Fibroblast of skin of abdomen (primary cell): ENCODE measurements around the gene SETBP1.

ENCODE experiments used
- DNase-seq: peaks from one replicate; pipeline ENCODE4 v3.0.0-alpha.2; 2013

The SETBP1 gene

DNA sequence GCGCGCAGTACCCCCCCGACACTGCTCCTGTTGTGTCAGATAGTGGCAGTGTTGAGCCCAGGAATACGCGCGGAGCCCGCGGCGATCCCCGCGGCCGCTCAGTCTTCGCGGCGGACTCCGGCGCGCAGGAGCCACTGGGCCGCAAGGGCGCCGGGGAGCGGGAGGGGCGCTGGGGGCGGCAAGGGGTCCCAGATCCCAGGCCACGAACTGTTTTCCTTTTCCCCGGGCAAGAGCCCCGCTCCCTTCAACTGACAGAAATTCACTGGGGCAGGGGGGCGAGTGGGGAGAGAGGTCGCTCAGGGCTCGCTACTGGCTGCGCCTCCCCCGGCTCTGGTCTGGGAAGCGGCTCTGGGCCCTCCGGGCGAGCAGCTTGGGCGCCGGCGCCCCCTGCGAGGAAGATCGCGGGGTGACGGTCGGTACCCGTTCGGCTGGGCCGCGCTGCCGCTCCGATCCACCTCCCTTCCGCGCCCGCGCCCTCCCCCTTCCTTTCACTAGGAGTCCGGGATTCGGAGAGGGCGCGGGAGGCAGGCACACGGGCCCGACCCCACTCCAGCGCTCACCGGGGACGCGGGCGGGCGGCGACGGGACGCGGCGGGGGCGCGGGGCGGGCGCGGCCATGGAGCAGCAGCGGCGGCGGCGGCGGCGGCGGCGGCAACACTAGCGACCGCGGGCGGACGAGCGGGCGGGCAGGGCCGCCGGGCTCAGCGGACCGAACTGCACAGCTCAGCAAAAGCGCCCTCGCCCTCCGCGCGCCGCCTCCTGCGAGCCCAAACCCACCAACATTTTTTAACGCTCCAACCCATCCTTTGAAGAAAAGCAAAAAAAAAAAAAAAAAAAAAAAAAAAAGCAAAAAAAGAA, 1.4 kb upstream of the SETBP1 start:
- DNase-seq = peak; percentile 89

DNA sequence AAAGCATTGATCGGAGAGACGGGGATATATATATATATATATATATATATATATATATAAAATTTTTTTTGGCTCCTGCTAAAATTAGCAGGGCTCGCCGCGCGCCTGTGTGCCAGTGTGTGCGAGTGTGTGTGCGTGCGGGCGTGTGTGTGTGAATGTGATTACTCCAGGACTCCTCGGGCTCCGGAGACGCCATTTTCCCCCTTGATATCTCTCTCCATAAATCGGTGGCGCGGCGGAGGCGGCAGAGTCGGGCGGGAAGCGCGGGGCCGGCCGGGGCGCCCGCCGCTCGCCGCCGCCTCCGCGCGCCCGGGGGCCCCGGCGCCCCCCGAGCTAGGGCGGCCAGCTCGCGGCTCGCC, 795 bp upstream of the SETBP1 start:
- DNase-seq = peak; percentile 68

DNA sequence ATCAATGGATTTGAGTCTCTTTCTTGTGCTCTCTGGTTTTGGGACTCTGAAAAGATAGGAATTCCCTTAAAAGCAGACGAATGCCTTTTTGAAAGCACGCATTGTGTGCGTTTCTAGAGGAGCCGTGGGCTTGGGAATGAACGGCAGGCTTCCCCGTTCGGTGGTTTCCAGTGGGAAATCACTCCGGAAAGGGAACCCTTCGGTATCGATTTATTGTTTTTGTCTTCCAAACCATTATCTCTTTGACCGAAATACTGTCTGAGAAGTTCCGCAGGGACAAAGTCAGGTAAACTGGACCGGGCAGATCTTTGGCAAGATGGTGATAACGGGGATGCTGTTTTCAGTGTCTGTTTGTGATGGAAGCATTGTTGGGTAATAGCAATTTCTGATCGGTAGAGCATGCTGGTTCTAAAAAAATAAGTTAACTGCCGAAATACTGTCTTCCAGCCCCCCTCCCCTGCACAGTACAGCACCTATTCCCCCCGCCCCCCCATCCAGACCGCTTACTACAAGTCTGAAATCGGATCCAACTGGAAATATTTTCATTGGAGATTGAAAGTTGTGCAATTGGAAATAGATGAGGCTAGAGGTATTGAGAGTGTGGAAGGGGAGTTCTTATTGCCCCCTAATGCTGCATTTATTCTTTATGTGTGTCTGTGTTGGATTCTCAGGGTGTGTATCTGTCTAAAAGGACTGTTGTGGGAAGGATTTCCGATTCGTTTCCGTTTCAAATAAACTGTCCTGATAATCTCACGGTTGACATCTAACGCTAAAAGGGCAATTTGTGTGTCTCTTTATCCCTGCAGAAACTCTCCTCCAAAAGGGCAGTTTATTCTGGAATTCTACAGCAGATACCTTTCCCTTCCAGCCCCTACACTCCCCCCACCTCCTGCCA, 635 bp downstream of the SETBP1 start:
- DNase-seq = no peak

DNA sequence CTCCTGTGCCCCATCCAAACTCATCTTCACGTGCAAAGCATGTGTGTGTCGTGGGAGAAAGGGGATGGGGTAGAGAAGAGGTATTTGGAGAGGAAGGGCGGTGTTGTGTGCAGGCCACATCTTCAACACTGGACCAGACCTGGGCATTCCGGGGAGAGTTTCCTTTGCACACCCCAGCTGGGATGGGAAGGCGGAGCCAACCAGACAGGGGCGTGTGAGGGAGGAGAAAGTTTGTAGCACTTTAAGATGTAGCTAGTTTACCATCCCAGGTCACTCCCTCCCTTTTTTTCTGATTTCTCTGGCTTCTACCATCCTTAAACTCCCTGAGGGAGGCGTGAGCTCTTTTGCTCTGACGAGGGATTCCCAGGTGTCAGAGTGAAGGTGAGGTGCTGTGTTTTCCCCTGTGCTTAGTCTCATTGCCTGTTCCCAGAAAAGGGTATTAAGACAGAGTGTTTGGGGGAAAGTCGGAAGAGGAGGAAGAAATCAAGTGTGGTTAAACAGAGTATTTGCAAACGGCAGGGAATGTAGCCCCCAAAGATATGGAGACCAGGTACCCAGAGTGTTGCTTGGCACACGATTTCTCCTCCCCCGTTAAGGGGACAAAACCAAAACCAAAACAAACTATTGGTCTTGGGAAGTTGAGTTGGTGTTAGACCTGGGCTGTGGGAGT, 1.6 kb downstream of the SETBP1 start:
- DNase-seq = no peak

DNA sequence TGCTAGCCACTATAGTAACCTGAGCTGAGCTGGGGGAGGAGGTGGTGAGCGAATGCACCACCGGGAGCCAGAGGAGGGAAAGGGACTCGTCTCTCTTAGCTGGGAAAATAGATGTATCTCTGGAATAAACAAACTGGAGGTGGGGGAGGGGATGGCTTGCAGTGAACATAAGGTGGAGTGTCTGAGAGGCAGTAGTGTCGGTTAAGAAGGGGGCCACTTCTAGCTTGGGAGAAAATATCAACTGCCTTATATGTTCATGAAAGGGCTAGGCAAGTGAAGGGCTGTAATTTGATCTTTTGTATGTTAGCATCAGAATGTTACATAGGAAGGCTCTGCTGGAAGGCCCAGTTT, 2.2 kb downstream of the SETBP1 start:
- peak; percentile 15 for DNase-seq

DNA sequence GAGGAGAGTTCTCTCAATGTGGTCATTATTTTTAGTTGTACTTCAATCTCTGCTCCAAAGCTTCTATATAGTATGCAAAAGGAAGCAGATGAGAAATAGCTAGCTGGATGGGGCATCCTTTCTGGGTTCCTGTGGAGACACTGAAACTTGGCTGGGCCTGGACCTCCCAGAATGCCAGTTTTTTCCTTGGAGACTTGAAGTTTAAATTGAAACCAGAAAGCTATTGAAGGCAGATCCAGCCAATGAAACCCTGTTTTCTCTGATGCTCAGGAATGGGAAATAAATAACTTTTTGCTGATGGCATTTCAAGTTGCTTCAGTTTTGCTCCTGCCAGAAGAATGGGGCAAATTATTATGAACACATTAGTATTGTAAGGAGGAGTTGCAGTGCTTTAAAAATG, 2.9 kb downstream of the SETBP1 start:
- DNase-seq = peak; percentile 53

DNA sequence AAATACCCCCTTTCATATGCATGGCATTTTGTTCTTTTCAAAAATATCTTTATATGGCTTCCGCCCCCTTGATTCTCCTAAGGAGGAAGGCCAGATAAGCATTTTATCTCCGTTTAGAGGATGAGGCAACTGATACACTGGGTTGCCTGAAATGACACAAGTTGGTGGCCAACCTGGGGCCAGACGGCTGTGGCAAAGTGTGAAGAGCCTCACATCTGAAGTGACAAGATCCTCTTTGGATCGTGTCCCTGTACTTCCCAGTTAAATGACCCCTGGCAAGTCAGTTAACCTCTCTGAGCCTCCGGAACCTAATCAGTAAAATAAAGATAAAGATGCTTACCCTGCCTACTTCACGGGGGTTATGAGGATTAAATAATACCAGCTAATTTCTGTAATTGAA, 4.6 kb downstream of the SETBP1 start:
- DNase-seq = no peak

DNA sequence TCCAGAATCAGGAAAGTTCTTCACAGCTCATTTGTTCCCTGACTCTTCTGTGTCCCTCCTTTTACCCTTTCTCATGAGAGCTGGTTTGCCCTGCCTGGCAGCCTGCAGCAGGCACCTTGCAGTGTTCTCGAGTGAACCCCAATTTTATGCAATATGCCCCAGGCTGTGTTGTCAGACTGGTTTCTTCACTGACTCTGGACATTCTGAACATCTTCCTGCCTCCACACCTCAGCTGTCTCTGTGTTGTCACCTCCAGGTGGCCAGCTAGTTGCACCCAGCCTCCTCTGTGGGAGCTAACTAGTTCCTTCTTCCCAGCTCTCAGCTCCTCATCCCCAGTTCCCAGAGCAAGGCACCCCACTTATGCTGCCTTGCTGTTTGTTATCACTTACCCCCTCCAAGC, 5.5 kb downstream of the SETBP1 start:
- no peak for DNase-seq

DNA sequence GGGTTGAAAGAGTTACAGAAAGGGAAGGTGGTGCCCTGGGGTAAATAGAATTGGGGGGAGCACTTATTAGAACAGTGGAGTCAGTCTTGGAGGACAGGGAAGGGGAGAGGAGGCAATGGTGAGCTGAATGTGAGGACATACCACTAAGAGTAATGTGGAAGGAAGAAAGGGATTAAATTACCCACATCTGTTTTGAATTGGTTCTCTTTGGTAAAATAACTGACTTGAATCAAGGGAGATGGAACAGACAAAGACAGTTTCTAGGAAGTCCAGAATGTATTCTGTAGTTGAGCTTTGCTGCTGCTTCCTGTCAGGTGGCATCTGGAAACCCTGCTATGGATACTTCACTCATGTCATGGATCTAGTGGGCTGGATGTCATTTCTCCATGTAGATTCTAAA, 6.7 kb downstream of the SETBP1 start:
- DNase-seq = peak; percentile 55

DNA sequence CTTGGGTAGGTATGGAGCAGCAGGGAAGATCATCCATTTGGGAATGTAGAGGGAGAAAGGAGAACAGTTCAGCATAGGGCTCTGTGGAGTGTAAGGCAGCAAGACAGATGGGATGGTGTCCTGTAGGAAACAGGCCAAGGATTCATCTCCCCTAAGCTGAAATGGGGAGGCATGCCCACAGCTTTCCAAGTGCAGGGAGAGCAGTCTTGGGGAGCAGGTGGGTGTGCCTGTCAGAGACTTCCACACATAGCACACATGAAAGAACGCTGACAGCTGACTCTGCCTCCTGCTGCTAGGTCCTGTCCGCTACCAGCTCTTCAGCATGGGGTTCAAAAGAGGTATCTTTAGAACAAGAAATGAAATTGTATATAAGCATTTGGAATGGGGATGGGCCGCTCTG, 9.0 kb downstream of the SETBP1 start:
- DNase-seq = no peak

DNA sequence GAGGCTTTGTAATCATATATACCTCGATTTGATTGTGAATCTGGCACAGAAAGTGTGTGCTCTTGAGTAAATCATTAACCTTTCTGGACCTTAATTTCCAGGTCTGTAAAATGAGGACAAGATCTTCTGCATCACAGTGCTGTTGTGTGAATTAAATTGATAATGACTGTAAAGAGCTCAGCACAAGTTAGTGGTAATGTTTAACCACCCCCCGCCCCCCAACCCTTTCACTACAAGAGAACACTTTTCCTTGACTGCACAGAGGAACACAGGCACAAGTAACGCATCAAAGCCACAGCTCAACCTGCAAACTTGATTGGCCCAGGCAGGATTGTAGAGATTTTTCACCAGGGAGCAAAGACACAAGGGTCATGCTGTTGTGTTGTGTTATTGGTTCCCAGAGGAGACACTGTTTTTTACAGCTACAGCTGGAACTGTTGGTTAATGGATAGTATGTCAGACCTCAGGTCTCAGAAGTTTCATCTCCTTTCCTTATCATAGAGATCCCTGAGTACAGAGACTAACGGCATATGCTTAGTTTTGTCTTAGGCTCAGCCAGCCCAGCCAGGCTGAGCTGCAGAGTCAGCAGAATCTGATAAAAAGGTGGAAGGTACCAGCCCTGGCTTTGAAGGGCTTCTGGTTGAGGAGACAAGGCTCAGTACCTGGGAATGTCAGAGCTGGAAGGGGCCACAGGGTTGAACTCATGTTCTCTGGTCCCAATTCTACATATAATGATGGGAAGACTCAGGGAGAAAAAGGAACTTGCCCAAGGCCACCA, 10.6 kb downstream of the SETBP1 start:
- DNase-seq = no peak

DNA sequence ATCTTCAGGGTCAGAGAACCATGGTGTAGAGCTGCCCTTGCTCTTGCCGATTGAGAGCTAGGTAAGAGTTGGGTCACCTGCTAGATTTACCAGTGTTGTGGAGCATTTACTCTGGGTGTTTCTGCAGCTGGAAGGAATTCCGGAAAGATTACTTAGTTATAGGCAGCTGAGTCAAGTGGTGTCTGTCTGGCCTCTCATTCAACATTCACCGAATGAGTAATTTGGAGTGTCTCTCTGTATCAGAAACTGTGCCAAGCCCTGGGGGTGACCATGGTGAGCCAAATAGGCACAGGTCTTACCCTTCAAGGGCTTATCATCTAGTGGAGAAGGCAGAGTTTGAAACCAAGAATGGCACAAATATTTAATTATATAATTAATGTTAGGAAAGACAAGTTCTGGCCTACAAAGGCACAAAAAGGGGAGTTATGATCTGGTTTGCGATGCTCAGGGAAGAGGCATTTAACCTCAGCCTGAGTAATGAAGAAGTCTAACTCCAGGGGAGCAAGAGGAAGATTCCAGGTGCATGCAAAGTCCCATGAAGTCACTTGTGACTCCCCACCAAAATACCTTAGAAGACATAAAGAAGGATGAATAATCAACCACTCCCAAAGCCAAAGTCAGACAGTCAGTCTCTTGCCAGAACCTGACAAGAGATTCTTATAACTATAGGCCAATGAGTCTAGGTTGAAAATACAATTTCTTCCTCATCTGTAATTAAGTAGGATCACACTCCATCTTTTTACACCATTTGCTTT, 12.5 kb downstream of the SETBP1 start:
- DNase-seq = peak; percentile 46

DNA sequence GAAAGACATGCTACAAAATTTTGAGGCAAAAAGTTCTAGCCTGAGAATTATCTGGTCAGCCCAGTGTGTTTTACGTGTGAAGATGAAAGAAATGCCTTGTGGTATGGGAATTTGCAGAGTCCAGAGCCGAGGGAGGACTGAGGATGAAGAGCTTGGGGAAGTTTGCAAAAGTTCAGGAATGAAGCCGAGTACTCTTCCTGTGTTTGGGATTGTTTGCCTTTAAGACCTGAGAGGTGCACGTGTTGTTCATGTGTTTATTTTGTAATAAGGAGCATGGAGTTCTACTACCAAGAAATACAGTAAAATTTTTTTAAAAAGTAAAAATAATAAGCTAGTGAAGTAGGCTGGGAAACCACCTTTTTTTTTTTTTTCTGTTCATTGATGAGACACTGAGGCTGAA, 14.8 kb downstream of the SETBP1 start:
- DNase-seq = no peak

DNA sequence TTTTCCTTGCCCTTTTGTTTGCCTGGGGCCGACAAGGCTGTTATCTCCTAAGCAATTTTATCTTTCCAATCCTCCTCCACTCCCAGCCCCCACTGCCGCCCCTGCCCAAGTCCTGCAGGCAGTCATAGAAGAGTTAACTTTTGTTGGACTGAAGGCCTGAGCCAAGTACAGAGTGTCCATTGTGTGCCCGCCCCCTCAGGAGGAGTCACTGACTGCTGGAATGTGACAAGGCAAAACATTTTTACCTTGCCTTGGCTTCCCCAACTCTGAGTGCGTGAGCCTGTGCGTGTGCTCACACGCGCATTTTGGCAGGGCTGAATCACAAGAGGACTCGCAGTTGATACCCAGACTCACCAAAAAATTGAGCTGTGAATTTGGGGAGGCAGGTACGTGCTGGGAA, 16.2 kb downstream of the SETBP1 start:
- no peak for DNase-seq

DNA sequence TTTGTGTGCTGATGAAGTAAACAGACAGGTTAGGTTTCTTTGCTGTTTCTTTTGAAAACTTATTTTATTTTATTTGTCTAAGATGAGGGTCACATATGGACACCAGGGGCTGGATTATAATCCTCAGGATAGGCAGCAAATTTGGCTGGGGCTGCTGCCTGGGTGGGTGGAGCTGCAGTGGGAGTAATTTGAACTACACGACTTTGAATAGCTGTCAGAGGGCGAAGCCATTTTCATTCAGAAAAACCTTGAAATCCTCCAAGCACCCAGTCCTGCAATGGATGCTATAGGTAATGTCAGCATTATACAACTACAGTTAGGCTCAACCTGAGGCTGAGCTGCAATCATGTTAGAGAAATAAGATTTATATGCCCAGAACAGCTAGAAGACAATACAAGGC, 16.6 kb downstream of the SETBP1 start:
- no peak for DNase-seq

DNA sequence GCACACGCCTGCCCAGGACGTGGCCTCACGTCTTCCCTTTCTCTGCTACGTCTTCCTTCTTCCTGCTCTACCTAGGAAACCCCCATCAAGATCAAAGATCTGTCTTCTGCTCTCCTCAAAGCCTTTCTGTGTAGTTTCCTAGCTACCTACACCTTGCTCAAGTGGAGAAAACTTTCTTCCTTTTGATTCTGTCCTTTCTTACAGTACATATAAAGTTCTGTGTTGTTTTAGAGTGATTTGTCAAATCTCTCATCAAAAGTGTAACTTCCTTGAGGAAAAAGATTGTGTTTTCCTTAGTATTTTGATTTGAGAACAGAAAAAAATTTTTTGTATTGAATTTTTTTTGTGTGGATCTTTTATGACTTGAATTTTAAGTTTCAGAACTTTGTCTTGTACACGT, 17.8 kb downstream of the SETBP1 start:
- no peak for DNase-seq

DNA sequence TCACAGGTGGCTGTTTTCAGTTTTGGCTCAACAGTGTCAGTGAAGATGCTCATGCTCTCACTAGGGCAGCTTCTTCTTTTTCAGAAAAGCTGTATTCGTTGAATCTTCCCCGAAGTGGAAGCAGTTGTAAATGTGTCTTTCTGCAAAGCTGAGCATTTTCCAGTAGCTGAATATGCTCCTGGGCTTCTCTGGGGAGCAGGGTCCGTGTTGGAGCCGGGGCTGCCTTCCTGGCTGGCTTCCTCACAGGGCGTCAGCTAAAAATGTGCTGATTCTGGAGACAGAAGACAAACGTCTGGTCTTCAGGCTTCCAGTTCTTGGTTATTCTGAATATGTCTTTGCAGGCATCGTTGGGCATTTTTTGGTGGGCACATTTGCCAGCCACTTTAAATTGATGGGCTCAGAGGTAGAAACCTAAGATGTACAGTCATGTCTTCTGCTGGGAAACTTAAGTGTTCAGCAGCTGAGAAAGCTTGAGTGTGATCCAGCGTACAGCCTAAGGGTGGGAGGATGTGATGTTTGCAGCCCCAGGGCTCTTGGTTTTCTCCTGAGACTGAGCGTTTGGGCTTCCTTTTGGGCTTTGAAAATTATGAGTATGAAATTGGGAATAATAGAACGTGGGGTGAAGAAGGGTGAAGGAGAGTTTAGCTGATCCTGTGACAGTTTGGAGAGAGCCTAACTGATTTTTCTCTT, 19.0 kb downstream of the SETBP1 start:
- no peak for DNase-seq

DNA sequence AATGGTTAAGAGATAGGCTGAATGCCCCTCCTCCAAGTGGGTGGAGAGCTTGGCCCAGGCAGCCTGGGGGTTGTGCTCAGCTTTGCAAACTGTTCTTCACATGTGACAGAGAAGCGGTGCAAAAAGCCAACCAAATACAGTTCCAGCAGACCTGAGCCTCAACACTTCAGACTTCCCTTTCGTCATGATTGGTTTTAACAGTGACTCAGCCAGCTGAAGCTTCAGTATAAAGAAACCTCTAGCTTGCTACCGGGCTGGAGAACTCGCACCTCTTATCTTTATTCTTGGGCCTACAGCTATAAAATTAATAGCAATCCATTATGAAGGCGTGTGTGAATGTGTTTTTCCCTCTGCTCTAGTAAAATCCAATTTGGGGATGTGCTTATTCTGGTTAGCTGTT, 20.0 kb downstream of the SETBP1 start:
- no peak for DNase-seq

DNA sequence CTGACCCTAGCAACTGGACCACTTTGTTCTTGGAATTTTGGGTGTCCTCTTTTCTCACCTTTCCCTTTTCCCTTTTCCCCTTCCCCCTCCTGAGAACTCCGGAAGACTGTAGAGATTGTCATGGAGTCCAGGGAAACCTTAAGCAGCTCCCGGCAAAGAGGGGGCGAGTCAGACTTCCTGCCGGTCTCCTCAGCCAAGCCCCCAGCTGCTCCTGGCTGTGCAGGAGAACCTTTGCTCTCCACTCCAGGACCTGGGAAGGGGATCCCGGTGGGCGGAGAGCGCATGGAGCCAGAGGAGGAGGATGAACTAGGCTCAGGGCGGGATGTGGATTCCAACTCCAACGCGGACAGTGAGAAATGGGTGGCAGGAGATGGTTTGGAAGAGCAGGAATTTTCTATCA, 20.5 kb downstream of the SETBP1 start:
- no peak for DNase-seq

DNA sequence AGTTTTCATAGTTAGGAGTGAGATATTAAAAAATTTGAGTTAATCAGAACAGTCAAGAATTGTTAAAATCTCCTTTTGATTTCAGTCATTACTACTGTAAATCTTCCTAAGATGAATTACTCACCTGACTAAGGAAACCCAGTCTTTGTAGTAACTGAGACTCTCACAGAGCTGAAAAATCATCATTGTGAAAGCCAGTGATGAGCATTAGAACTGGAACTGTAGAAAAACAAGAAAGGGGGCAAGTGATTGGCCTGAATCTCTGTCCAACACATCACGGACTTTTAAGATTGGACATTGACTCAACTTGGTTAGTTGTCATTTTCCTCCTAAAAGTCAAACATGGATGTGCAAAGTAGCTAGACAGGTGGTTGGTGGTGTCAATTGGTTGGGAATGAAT, 21.9 kb downstream of the SETBP1 start:
- DNase-seq = no peak

DNA sequence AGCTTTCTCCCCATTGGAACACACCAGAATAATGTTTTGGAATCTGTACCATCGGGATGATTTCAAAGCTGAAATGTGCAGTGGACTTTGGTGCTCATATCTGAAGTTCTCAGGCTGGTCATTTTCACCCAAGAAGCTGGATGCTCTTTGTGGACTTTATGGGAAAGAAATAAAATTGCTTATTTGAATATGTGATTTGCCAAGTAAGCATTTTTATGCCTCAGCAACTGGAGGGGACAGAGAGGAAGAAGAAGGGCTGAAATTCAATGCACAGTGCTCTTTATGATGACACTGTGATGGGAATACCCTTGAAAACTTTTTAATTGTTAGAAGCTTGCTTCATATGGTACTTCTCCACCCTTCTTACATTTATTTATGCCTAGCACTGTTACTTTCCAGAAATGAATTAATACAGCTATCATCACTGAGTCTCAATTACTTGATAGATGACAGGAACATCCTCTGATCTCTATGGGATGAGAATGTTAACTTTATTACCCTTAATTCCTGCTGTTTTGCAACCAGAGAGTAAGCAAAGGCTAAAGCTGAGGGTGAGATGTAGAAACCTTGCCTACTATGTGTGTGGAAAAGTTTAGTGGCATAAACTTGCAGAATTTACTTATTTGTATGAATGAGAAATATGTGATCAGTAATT, 23.6 kb downstream of the SETBP1 start:
- DNase-seq = no peak
